GM19455 (cell line): ENCODE measurements around the gene CALML5.

Experiments used
- ATAC-seq: cut with Tn5 transposase; IDR thresholded peaks from one replicate; pipeline ENCODE4 v1.9.1; 2021; ENCODE audit not compliant: unreplicated experiment

CALML5 gene

DNA sequence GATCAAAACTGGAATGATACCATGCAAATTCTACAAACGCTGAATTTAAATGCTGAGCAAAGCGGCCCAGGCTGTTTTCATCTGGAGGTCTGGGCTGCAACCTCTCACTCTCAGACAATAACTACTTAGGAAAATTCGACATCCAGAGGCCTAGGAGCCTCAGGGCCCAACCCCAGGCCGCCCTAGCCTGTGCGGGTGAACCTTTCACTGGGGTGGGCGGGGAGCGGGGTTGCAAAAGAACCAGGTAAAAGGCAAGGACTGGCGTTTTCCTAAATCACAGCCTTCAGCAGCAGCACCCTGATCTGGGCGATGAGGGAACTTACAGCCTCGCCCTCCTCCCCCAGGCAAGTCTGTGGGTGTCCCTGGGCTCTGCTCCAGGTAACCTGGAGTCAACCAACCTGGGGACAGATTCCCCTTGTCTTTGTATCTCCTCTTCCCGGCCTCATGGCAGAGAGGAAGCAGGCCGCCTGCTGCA lies 33.4 kb downstream of the CALML5 start:
- ATAC-seq = no peak

DNA sequence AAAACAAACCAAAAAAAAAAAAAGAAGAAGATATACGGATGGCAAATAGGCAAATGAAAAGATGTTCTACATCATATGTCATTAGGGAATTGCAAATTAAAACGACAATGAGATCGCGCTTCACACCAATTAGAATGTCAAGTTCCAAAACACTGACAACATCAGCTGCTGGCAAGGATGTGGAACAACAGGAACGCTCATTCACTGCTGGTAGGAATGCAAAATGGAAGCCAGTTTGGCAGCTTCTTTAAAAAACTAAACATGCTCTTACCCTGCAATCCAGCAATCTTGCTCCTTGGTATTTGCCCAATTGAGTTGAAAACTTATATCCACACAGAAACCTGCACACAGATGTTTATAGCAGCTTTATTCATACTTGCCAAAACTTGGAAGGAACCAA lies 34.8 kb downstream of the CALML5 start:
- no peak for ATAC-seq

DNA sequence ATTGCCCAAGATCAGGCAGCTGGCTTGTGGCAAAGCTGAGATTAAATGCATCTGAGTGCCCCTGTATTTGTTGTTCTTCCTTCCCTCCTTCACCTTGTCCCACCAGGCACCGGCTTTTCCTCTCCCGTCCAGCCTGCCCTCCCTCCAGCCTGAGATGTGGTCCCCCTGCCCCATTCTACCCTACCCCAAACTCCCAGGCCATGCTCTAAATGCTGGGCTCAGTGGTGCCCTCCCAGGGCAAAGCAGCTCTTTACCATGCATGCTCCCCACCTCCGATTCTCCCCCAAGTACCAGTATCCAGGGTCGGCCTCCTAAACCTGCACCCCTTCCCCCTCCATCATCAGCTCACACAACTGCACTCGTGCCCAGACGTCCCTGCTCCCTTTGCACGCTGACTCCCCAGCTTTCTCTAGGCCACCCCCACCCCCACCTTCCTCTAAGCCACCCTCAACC lies 36.5 kb downstream of the CALML5 start:
- no peak for ATAC-seq

DNA sequence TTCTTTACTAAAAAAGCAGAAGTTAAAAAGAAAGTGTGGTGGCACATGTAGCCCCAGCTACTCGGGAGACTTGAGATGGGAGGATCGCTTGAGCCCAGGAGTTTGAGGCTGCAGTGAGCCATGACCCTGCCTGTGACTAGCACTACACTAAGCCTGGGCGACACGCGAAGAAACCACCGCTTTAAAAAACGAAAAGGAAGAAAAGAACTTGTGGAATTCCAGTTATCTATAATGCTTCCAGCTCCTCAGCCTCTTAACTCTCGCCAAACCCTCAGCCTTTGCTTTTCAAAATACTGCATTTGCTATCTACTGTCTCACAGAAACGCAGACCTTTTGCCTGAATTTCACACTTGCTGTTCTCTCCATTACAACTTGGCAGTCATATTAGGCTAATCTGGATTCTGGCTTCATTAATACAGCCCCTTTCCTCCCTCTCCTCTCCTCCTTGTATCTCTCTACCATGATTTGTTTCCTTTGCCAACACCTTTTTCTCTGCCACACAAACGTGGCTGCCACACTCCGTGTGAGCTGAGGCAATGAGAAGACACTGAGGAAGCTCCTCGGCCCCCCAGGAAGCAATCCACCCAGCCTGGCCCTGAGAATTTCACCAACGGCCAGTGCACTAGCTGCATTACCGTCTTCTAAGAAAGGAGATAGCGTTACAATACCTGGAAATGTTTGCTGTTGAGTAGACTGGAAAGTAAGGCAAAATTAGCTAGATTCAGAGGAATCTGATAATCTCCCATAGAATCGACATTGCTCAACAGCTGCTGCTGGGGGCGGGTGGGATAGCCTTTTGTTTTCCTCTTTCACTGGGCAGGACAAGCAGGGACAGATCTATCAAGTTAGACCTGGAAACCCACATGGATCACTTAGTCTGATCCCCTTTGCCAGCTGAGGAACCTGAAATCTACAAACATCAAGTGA lies 37.2 kb downstream of the CALML5 start:
- ATAC-seq = no peak

DNA sequence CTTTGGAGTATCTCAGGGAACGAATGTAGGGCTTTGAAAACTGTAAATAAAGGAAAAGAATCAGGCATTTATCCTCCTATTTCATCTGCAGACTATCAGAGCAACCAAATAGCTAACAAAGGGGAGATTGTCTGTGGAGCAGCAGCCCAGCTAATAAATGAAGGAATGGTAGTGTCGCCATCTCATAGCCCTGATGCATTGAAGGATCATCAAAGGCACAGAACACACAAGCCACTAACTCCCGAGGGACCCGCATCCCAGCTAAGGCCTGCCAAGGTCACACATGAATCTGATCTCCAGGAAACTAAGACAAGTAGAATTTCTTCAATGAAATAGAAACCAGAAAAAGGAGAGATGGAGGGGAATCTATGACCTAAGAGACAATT lies 38.2 kb downstream of the CALML5 start:
- ATAC-seq = no peak

DNA sequence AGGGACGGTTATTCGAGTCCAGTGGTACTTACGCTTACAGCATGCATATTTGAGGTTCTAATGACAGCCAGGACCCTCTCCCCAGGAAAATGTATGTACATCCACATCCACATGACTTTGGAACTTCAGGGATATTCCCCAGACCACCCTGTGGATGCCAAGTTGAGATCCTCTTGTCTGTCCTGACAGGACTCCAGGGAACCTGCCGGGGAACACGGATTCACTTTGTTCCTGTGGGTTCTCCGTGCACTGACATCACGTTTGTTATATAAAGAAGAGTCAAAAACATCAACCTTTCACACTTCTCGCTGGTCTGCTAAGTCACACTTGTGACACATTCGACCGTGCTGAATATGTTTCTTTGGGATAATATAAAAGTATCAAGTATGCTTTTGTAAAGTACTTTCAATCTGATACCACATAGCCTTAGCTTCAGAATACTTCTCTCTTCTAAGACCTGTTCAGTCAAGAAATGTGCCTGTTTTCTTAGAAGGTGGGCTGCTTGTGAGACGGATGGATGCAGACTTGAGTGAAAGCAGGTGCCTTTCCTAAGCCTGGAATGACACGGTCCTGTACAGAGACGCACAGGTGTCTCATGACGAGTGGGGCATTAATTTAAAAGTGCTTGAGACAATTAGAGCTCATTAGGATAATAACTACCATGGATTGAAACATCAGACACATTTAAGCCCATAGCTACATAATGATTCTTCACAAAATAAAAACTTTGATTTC lies 38.7 kb downstream of the CALML5 start:
- ATAC-seq = no peak

DNA sequence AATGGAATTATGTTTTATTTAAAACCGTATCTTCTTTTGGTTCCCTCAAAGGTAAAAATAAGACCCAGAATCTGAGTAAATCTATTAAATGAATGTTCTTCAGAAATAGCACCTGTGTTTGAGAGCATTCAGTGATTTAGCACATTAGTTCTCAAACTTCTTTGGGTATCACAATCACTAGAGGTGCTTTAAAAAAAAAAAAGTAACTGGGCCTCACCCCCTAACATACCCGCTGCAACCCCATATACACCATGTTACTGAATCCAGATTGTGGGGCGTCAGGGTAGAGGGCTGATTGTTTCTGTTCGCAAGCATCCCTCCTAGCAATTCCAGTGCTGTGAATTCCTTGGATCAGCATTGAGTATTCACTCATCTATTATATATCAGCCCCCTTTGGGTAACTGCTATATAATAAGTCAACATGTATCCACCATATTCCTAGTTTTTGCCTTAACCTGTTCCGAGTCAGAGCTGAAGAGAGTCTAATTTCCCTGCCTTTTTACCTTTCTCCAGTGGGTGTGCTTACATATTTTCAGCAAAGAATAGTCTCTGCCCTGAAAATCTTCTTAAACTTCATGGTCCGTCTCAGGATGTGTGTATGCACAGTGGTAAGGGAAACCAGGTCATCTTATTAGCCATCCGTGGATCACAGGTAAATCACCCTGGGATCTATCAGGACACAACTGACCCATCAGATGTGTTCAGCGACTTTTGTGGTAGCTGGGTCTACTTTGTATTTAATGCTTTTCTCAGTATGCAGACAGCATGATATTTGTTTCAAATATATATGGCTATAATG lies 40.2 kb downstream of the CALML5 start:
- ATAC-seq = no peak

DNA sequence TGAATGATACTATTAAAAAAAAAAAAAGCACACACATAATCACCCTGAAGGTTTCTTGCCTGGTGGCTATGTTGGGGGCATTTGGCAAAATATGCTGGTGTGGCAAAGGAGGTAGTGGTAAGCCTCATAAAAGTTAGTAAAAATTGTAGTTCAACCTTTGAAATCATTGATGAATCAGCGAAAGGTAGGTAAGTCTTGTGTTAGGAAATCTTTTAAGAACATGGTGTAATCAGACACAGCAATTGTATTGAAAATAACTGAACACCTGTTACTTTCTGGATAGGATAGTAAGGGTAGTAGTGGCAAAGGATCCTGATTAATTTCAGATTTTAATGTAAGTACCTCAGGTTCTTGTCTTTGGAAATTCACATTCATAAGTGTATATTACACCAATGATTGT lies 40.9 kb downstream of the CALML5 start:
- ATAC-seq = no peak

DNA sequence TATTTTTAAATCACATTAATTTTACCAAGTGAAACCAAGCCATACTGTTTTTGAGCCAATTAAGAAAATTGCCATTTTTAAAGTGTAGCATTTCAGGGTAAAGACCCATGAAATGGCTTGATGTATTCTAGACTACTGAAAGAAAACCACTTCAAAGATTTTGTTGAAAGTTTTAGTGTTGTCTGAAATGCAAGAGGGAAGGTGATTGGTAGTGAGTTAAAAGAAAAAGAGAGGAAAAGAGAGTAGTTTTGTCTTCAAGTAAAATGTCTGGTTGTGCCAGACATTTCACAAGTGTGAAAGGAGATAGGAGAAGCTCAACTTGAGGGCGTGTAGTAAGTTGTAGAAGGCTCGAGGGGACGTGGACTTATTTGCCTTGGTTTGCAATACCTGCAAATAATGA lies 41.6 kb downstream of the CALML5 start:
- no peak for ATAC-seq

DNA sequence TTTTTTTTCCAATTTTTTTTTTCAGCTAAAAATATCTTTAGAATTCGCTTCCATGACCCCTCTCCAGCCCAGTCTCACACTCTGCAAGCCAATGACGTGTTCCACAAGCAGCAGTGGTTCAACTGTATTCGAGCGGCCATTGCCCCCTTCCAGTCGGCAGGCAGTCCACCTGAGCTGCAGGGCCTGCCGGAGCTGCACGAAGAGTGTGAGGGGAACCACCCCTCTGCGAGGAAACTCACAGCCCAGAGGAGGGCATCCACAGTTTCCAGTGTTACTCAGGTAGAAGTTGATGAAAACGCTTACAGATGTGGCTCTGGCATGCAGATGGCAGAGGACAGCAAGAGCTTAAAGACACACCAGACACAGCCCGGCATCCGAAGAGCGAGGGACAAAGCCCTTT lies 42.8 kb downstream of the CALML5 start:
- ATAC-seq = no peak

DNA sequence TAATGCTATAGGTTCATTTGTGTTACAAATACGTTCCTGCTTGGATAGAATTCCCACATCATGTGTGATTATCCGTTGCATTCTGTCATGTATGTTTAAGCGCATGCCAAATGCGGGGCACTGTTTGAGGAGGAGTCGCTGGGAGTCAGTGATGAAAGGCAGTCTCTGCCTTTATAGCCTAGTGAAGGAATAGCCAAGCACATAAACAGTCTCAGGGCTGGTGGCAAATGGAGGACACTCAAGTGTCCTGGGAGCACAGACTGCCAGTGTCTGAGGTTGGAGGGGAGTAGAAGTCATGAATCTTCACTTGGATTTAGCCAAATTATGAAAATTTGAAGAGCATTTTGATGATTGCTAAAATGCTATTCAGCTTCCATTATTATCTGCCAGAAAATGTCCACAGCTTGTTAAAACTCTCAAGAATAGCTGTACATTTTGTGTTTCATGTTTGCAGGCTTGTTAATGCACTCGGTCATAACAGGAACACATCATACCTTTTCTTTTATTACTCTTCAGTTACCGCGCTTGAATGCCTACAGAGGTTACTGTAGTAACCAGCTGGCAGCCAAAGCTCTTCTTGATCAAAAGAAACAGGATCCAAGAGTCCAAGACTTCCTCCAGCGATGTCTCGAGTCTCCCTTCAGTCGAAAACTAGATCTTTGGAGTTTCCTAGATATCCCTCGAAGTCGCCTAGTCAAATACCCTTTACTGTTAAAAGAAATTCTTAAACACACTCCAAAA lies 45.5 kb downstream of the CALML5 start:
- ATAC-seq = no peak

DNA sequence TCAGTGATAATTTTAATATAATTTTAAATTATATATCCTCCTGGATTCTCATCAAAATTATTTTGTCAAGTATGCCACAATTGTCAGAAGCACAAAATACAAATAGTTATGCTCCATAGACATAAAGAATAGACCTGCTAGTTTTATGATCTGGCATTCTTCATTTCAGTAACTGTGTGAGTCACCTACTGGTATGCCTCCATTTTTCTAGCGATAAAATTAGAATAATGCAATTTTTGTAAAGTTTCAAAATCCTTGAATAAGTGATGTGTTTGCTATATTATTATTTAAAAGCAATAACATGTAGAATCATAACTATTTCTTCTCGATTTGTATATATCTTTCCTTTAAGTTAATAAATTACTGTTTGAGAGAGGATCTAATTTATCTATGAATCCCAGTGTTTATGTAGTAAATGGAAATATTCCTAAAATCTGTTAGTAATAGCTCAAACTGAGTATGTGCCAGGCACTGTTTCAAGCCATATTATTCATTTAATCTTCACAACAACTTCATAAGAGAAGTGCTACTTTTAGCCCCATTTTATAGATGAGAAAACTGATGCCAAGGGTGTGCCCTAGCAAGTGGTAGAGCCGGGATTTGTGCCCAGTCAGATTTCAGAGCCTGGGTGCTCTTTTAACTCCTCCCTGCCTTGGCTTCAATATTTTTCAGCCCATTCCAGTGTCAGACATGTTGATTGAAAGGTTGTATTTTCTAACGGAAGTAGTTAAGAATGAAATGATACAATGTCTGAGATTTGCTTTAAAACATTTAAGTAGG lies 48.6 kb downstream of the CALML5 start:
- ATAC-seq = no peak

DNA sequence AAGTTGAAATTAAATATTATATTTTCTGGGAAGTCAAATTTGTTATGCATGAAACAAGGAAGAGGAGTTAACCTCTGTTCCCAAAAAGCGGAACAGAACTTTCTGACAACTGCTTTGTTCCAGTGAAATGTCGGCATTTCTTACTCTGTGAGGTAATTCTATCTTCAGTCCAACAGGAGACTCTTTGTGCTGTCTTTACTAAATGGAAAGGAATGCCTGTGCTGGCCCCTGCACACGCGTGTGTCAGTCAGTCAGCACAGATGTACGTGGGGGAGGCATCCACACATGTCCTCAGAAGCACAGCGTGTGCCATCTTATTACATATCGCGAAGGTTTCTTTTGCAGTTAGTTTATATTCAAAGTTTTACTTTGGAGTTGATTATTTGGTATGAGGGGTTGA lies 49.5 kb downstream of the CALML5 start:
- no peak for ATAC-seq

DNA sequence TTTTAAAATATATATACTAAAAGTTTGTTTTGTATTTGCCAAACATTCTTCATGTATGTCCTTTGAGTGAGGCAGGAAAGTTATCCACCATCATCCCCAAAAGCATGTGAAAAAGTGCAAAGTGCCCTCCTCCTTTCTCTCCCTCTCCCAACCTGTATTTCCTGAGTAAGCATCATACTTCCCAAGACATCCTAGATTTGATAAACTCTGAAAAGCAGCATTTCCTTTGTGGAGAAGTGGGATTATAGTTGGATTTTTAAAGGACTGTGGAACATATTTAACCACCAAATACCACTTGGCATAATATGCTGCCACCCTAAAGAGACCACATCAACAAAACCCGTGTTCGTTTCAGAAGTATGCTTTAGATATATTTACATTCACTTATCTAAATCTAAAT lies 50.1 kb downstream of the CALML5 start:
- ATAC-seq = no peak
